HG02623 (cell line): ENCODE results near the gene PRF1.
"Not testable (repeated sequence)": the region's sequence is repeated elsewhere in the genome, so short reads cannot be mapped to it uniquely, and the experiment has no call there.

ENCODE experiments used
- ATAC-seq: cut with Tn5 transposase; IDR thresholded peaks from one replicate; pipeline ENCODE4 v1.9.1; 2021; ENCODE audit warnings: moderate library complexity; ENCODE audit not compliant: unreplicated experiment

The PRF1 gene

DNA sequence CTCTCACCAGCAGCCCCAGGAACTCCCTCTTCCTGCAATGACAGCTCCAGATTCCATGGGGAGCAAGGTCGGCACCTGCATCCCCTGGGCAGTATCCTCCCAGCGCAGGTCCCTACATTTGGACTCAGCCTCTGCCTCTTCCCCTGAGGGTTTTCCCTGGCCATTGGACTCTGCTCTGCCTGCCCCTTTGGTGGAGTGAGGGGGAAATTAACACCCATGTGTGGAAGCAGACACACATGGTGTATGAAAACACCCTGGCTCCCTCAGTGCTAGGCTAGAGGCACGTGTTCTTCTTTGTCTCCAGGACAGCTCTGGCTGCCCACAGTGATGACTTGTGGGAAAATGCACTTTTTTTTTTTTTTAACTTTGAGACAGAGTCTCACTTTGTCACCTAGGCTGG is 8.4 kb downstream of the PRF1 start:
- ATAC-seq, result no peak

DNA sequence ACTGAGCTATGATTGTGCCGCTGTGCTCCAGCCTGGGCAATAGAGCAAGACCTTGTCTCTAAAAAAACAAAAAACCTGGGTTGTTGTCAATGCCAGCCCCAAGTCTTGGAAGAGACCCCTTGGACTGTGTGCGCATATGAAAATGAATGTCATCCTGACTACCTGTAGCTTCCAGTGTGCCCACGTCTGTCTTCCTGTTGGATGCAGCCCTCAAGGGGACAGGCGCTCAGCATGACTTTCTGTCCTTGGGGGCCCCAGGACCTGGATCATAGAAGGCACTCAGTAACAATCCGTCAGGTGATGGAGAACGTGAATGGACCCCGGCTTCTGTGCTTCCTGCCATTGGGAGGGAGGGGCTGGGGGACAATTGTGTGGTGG is 9.0 kb downstream of the PRF1 start:
- ATAC-seq, result no peak

DNA sequence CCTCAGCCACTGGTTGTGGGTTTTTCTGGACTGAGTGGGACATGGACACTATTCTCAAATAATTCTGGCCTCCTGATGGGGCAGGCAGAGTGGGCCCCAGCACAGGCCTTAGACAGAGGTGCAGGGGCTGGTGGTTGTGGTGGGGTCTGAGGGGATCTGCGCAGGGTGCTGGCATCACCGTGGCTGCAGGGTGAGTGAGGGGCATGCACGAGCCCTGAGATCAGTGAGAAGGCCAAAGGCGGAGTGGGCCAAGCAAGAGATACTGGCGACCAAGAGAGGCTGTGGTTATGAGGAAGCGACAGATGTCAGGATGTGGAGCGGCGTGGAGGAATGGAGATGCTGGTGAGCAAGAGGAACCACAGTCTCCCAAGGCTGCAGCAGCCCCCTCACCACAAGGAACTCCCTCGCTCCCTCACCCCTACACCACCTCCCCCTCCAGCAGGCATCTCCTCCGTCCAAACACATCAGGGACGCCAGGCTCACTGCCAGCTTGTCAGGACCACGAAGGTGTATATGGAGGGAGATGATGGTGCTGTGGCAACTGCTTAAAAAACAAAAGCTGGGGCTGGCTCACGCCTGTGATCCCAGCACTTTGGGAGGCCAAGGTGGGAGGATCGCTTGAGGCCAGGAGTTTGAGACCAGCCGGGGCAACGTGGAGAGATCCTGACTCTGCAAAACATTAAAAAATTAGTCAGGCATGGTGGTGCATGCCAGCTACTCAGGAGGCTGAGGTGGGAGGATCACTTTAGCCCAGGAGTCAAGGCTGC is 9.6 kb downstream of the PRF1 start:
- no peak for ATAC-seq

DNA sequence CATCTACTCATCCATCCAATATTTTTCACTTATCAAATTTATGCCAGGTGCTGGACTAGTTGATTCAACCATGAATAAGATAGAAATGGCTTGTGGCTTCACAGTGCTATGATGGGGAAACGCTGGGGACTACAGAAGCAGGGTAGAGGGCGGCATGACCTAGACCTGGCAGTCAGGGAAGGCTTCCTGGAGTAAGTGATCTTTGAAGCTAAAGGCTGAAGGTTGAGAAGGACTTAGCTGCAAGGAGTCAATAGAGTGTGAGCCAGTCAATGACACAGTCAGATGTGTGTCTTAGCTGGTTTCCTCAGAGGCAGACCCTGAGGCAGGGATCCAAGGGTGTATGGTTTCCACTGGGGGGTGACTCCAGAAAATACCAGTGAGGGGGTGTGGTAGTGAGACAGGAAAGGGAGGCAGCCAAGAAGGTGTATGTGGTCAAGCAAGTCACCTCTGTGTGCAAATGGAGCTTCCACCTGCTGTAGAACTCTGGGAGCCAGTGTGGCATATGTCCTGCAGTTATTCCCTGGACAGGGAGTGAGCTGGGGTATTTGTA is 10.3 kb downstream of the PRF1 start:
- ATAC-seq, result no peak

DNA sequence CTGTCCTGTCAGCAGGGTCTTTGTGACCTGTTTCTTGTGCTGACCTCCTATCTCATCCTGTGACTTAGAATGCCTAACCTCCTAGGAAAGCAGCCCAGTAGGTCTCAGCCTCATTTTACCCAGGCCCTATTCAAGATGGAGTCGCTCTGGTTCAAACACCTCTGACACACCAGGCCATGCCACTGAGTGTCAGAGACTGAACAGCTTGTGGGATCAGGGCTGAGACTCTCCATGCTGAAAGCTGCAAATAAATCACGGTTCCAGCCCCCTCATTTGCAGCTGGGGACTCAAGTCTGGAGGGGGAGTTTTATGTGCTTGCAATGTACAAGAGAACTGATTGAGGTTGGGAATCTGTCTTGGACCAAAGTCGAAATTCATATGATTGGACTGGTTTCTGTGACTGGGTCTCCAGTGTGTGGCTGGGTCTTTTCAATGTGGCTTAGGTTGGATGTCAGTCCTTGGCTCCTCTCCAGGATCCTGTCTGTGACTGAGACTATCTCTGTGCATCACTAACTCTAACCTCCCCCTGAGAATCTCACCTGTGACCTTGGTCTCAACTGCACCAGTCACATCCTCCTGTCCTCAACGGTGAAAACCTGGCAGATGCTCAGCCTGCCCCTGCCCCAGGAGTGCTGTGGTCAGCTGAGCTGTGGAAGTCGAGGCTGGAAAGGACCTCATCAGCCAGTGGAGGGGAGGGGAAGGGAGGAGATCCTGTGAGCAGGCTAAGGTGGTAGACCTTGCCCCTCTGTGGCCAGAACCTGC is 11.7 kb downstream of the PRF1 start:
- ATAC-seq, result no peak

DNA sequence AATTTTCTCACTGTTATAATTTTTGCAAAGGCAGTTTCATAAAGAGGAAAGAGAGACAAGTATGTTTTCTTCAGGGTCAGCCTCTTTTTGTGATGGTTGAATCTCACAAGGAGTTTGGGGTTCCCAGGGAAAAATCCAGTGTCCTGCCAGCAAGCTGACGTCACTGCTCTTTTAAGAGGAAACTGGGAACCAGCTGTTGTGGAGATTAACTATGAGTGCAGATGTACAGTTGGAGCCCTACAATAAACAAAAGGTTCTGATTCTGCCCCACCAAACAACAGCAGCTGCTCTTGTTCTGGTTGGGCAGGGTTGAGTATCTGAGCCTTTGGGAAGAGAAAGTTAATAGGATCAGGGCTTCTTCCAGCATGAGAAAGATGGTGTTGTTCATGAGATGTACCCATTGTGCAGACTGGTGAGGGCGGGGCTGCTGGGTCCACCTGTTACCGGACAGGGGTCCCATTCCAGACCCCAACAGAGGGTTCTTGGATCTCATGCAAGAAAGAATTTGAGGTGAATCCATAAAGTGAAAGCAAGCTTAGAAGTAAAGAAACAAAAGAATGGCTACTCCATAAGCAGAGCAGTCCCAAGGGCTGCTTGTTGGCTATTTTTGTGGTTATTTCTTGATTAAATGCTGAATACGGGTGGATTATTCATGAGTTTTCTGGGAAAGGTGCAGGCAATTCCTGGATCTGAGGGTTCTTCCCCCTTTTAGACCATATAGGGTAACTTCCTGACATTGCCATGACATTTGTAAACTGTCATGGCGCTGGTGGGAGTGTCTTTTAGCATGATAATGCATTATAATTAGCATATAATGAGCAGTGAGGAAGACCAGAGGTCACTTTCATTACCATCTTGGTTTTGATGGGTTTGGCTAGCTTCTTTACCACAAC is 12.5 kb downstream of the PRF1 start:
- ATAC-seq, result no peak

DNA sequence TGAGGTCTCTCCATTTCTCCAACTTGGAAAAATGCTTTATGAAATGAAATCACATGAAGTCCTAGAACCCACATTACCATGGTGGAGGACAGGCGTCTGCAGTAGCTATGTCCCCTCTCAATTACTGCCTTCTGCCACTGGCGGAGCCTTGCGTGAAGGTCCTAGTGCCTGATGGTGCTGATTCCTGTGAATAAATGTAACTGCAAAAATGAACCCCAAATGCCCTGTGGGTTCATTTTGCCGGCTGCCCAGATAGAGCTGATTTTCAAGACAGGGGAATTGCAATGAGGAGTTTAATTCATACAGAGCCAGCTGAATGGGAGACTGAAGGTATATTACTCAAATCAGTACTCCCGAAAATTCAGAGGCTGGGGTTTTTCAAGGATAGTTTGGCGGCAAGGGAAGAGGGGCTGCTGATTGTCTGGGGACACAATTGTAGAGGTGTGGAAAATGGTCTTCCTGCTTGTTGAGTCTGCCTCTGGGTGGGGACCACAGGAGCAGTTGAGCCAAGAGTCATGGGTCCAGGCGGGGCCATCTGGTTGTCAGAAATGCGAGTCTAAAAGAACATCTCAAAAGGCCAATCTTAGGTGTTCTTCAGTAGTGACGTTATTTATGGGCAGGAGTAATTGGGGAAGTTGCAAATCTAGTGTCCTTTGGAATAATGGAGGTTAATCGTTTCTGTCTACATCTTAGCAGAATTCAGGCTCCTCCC is 13.5 kb downstream of the PRF1 start:
- ATAC-seq, result no peak

DNA sequence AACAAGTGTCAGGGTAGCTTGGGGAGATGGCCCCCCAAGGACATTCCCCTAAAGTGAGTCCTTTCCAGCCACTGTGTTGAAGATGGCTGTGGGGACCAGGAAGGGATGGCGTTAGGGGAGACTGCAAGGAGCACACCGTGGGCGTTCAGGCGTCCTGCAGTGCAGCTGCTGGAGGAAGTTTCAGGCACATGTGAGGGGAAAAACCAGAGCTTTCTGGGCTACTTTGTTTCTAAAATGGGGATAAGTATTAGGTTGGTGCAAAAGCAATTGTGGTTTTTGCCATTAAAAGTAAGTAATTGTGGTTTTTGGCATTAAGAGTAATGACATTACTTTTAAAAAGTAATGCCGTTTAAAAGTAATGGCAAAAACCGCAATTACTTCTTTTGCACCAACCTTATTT is 14.3 kb downstream of the PRF1 start:
- no peak for ATAC-seq

DNA sequence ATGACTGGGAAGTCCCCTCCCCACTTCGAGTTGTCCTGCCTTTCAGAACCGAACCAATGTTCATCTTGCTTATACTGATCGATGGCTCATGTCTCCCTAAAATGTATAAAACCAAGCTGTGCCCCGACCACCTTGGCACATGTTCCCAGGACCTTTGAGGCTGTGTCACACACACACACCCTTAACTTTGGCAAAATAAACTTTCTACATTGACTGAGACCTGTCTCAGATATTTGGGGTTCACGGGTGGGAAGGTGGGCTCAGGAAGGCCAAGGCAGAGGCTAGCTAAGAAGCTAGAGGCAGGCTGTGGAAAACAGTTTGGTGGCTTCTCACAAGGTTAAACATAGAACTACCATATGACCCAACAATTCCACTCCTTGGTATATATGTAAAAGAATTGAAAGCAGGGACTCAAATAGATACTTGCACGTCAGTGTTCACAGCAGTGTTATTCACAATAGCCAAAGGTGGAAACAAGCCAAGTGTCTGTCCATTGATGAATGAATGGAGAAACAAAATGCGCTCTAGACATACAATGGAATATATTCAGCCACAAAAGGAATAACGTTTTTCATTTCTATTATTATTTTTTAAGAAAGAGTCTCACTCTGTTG is 15.4 kb downstream of the PRF1 start:
- ATAC-seq, result peak; percentile 52

DNA sequence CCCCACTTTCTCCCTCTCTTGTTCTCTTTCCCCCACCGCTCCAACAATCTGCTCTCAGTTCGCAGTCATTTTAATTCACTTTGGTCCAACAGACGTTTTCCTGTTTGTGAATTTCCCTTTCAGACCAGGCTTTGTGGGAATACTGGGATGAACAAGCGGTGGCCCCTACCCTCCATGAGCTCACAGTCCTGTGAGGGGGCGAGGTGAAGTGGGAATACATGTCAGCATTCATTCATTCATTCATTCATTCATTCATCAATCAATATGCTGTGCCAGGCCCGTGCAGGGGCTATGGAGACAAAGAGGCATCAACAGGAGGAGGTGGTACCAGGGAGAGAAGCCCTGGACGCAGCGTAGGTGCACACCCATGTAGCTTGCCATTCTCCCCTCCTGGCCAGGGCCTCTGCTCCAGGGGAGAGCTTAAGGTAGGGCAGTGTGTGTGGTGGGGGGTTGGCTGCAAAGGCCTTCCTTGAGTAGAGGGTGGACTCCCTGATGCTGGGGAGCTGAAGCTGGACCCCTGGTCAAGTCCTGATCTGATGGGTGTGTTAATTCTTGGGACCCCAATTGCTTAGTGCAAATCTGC is 16.1 kb downstream of the PRF1 start:
- no peak for ATAC-seq

DNA sequence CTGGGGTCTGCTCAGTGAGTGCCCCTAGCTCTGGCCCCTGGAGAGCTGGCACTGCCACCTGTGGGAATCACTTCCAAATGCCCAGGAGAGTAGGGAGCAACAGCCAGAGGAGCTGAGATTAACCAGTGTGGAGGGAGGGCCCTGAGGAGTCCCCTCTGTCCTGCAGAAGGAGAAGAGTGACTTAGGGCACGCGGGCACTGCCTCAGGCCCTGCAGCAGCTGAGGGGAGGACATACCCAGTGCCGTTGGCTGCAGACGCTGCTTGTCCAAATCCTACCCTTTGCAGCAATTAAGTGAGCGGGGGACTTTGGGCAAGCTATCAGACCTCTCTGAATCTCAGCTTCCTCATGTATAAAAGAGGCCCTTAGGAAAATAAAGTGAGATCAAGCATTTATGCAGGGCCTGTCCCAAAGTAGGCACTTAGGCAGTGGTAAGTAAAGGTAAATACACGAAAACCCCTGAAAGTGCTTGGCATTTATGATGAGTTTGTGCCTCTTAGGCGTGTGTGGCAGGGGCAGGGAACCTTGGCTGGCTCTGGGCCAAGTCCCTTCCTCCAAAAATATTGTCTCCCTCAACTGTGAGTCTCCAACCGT is 16.9 kb downstream of the PRF1 start:
- no peak for ATAC-seq

DNA sequence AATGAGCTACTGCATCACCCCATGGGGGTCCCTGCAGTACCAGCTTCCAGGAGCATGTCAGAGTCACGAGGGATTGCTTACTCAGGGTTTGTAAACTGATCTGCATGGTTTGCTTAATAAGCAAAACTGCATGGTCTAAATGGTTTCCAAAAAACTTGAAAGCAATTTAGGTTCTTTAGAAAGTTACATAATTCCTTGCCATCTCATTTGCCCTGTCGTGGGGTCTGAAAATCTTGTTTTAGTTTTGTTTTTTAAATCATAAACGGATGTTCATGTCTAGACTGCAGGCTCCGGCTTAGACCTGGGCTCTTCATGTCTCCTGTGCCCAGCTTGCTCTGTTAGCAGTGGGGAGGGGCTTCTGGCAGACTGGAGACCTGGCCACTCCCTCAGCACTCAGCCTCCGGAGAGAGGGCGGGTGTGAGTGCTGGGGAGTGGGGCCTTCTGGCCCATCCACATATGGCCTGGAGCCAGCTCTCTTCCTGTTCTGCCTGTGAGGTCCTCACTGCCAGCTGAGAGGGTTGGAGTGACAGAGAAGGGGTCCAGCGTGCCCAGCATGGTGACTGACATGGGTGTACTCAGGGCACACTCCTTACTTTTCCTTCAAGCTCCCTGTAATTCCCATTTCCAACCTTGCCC is 17.5 kb downstream of the PRF1 start:
- ATAC-seq, result no peak

DNA sequence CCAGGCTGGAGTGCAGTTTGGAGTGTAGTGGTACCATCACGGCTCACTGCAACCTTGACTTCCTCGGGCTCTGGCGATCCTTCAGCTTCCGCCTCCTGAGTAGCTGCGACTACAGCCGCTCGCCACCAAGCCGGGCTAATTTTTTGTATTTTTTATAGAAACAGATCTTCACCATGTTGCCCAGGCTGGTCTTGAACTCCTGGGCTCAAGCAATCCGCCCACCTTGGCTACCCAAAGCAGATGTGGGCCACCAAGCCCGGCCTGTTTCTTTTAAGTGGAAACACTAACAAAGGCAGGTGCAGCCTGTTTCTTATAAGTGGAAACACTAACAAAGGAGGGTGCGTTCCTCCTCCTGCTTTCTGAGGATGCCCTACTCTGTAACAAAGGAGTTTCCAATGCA is 18.2 kb downstream of the PRF1 start:
- ATAC-seq, result no peak

DNA sequence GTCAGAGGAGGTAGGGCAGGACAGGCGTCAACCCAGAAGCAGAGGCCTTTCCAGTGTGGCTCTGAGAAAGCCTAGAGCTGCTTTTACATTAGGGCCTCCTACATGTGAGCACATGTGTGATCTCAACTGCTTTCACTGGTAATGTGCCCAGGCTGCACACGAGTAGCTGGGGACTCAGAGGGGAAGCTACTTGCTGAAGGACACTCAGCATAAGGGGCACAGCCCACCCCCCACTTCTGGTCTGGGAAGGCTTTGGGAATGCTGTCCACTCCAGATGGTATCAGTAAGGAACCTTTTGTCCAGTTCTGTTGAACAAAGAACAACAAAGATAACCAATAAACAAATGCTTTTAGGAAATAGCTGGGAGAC is 18.9 kb downstream of the PRF1 start:
- ATAC-seq, result no peak

DNA sequence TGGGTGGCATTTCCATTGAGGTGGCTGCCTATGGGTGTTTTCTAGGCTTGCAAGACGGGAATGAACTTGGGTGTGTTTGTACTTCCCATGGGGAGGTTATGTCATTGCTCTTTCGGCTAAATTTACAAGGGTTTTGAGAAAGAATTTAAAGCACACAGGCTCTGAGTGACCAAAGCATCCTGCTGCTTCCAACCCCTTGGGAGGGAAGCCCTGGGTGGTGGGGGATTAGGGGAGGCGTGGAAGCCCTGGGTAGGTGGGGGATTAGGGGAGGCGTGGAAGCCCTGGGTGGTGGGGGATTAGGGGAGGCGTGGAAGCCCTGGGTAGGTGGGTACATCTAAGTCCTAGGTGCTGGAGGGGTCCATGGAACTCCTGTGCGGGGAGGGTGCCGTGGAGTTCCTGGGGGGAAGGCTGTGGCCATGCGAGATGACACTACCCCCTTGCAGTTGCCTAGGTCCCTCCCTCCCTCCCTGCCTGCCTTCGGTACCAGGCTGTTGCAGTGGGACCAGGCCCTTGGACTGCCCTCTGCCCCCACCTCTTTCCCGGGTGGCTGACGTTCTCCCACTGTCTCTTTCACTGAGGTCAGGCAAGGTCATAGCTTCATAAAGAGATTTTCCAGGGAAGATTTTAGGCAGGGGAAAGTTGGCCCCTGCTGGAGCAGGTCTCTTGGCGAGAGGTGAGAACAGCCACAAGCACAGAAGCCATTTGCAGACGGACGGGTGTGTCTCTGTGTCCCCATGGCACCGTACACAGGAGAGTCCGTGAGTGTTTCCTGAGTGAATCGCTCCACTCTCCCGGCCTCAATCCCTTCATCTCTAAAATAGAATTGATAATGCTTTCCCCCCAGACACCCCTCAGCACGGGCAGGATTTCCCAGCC is 19.5 kb downstream of the PRF1 start:
- no peak for ATAC-seq

DNA sequence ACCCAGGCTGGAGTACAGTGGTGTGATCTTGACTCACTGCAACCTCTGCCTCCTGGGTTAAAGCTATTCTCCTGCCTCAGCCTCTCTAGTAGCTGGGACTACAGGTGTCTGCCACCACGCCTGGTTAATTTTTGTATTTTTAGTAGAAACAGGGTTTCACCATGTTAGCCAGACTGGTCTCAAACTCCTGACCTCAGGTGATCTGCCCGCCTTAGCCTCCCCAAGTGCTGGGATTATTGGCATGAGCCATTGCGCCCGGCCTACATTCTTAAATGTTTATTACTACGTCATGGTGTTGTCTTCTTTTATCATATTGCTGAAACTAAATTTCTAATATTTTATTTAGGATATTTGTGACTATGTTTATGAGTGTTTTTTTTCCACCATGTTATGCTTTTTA is 21.4 kb downstream of the PRF1 start:
- not testable (repeated sequence) for ATAC-seq

DNA sequence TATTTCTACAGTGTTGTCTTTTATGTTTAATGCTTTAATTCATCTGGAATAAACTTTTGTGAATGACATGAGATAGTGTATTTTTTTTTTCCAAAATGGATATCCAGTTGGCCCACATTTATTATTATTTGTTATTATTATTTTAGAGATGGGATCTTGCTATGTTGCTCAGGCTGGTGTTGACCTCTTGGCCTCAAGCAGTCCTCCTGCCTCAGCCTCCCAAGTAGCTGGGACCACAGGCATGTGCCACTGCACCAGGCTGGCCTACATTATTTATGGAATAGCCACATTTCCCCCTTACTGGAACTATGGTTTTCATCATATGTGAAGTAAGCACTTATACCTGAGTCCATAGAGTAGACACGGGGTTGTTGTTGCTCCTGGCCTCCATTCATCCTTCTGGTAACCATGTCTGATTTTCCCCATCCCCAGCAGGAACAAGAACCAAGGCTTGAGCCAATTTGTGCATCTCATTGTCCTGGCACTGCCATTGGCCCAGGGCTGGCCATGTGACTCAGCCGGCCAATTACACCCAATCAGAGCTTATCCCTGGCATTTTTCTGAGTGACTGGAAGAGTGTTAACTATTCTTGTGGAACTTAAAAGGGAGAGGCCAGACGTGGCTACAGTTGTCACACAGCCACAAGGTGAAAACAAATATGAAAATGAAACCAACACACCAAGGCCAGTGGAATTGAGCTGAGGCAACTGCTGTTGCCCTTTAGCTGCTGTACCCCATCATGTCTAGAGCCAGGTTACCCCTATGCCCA is 23.1 kb downstream of the PRF1 start:
- no peak for ATAC-seq
